NK-92 (cell line): Measurements from ENCODE around the gene RBL2.
"Not testable (repeated sequence)": the region's sequence is repeated elsewhere in the genome, so short reads cannot be mapped to it uniquely, and the experiment has no call there.

ENCODE experiments used
- DNase-seq: peaks from one replicate; lab custom pipeline; 2025; ENCODE audit not compliant: unreplicated experiment; lab: John Stamatoyannopoulos, UW

The RBL2 gene

GRCh38 chr16:53506254-53506653 lies 72.0 kb downstream of the RBL2 start:
- DNase-seq, result no peak

- DNase-seq, result no peak
Measured at GRCh38 chr16:53507464-53508179, 73.4 kb downstream of the RBL2 start.

- no peak for DNase-seq
Measured at GRCh38 chr16:53509906-53510703, 75.8 kb downstream of the RBL2 start.

- DNase-seq, result no peak
Measured at GRCh38 chr16:53510704-53511070, 76.4 kb downstream of the RBL2 start.

- DNase-seq, result no peak
Measured at GRCh38 chr16:53511084-53511402, 76.8 kb downstream of the RBL2 start.

GRCh38 chr16:53511403-53512280 lies 77.4 kb downstream of the RBL2 start:
- DNase-seq, result no peak

GRCh38 chr16:53512795-53513194 lies 78.5 kb downstream of the RBL2 start:
- DNase-seq, result not testable (repeated sequence)

GRCh38 chr16:53515259-53515658 lies 81.0 kb downstream of the RBL2 start:
- no peak for DNase-seq

GRCh38 chr16:53515811-53516210 lies 81.5 kb downstream of the RBL2 start:
- no peak for DNase-seq

- DNase-seq, result no peak
Measured at GRCh38 chr16:53517851-53518250, 83.6 kb downstream of the RBL2 start.

- peak; percentile 43 for DNase-seq
Measured at GRCh38 chr16:53518550-53519416, 84.5 kb downstream of the RBL2 start.

GRCh38 chr16:53519417-53520091 lies 85.3 kb downstream of the RBL2 start:
- DNase-seq, result no peak

- no peak for DNase-seq
Measured at GRCh38 chr16:53523126-53523804, 89.0 kb downstream of the RBL2 start.

GRCh38 chr16:53523971-53524548 lies 89.8 kb downstream of the RBL2 start:
- no peak for DNase-seq

- DNase-seq, result no peak
Measured at GRCh38 chr16:53528797-53529196, 94.5 kb downstream of the RBL2 start.

- DNase-seq, result no peak
Measured at GRCh38 chr16:53529513-53529912, 95.2 kb downstream of the RBL2 start.

GRCh38 chr16:53530046-53530445 lies 95.8 kb downstream of the RBL2 start:
- no peak for DNase-seq

GRCh38 chr16:53530741-53531140 lies 96.5 kb downstream of the RBL2 start:
- no peak for DNase-seq

- DNase-seq, result no peak
Measured at GRCh38 chr16:53534206-53534605, 99.9 kb downstream of the RBL2 start.
